GM12878 (cell line): ENCODE measurements around the gene CTDNEP1. TPM values are rescaled to one million over a fixed set of nuclear protein-coding genes. Genes with fewer than 3 reads are reported as not detected.

Source experiments
- ATF7 ChIP-seq: fragments of 450-650 bp; IDR thresholded peaks from 2 replicates; pipeline ENCODE4 v1.6.1; 2016; ENCODE audit warnings: low read depth, mild to moderate bottlenecking
- BACH1 ChIP-seq: fragments of 450-650 bp; IDR thresholded peaks from 2 replicates; pipeline ENCODE4 v1.6.1; 2017; ENCODE audit warnings: mild to moderate bottlenecking, borderline replicate concordance
- CBX5 ChIP-seq: sonication (generic); IDR thresholded peaks from 2 replicates; pipeline ENCODE4 v1.6.1; 2016; ENCODE audit warnings: low read depth, moderate library complexity, mild to moderate bottlenecking, inconsistent platforms
- CEBPB ChIP-seq, 2 experiments: fragments of 150-350 bp in 1 of 2; IDR thresholded peaks; 2 replicates each; pipeline ENCODE4 v1.6.1; 2012 to 2014; ENCODE audit warnings: low read depth in 2 of 2, low read length in 2 of 2, borderline replicate concordance in 1 of 2, inconsistent platforms in 1 of 2
- CHD4 ChIP-seq: fragments of 200-600 bp; sonication (generic); IDR thresholded peaks from 2 replicates; pipeline ENCODE4 v1.6.1; 2016; ENCODE audit warnings: mild to moderate bottlenecking
- CREB1 ChIP-seq: IDR thresholded peaks from 2 replicates; pipeline ENCODE4 v1.6.1; 2012; ENCODE audit warnings: low read depth, mild to moderate bottlenecking, inconsistent platforms
- IKZF1 ChIP-seq: fragments of 450-650 bp; conservative IDR thresholded peaks from 2 replicates; pipeline ENCODE4 v1.6.1; 2017; ENCODE audit warnings: antibody characterized with exemption, mild to moderate bottlenecking
- NR2C2 ChIP-seq: IDR thresholded peaks from 2 replicates; pipeline ENCODE4 v1.6.1; 2011; ENCODE audit warnings: borderline replicate concordance, low read depth; ENCODE audit not compliant: control insufficient read depth, insufficient read length
- PAX8 ChIP-seq: fragments of 450-650 bp; IDR thresholded peaks from 2 replicates; pipeline ENCODE4 v1.6.1; 2017; ENCODE audit warnings: mild to moderate bottlenecking, moderate library complexity
- SIX5 ChIP-seq: IDR thresholded peaks from 2 replicates; pipeline ENCODE4 v1.6.1; 2011; ENCODE audit warnings: mild to moderate bottlenecking, low read depth, low read length, moderate library complexity; ENCODE audit not compliant: severe bottlenecking
- SMAD1 ChIP-seq: fragments of 450-650 bp; IDR thresholded peaks from 2 replicates; pipeline ENCODE4 v1.6.1; 2018; ENCODE audit warnings: mild to moderate bottlenecking, low read depth; ENCODE audit not compliant: partially characterized antibody
- SMAD5 ChIP-seq: IDR thresholded peaks from 2 replicates; pipeline ENCODE4 v1.6.1; 2016; ENCODE audit warnings: antibody characterized with exemption, low read depth
- ZBED1 ChIP-seq: IDR thresholded peaks from 2 replicates; pipeline ENCODE4 v1.6.1; 2016; ENCODE audit warnings: borderline replicate concordance
- ZNF384 ChIP-seq: IDR thresholded peaks from 2 replicates; pipeline ENCODE4 v1.6.1; 2012; ENCODE audit warnings: low read depth, mild to moderate bottlenecking, low read length, improper control_type of control experiment, borderline replicate concordance
- polyA plus RNA-seq, 11 experiments: library from polyadenylated mRNA; depleted of rRNA in 4 of 11; unstranded in 6 of 11; stranded (reverse) in 5 of 11; fragments of >200 nt; fragmentation: Nextera tagmentation in 4 of 11; fragmentation: Illumina TruSeq in 1 of 11; extraction: Ambion mirVana in 4 of 11; extraction: Trizol in 1 of 11; gene quantifications; 1 replicate in 1 of 11; 2 replicates in 10 of 11; pipeline versions ENCODE4 v1.2.1 to v1.2.3, GENCODE V29; 2011 to 2016; ENCODE audit warnings: inconsistent platforms in 2 of 11, missing spikeins in 2 of 11, low read depth in 1 of 11
- total RNA-seq, 4 experiments: library from RNA; depleted of rRNA in 3 of 4; stranded (reverse); fragments of >200 nt in 3 of 4; fragmentation: Illumina TruSeq in 1 of 4; extraction: Trizol in 1 of 4; gene quantifications; 2 replicates each; pipeline versions ENCODE4 v1.2.1 to v1.2.3, GENCODE V29; 2013 to 2021
- TF ChIP-seq, protein P1 (sequence below): fragments of 450-650 bp; formaldehyde crosslinking; IDR thresholded peaks from 2 replicates; pipeline ENCODE4 v1.5.0; 2022; ENCODE audit warnings: mild to moderate bottlenecking, missing genetic modification characterization
- TF ChIP-seq, protein P2 (sequence below): fragments of 450-650 bp; IDR thresholded peaks from 2 replicates; pipeline ENCODE4 v1.6.1; 2017; ENCODE audit warnings: low read depth, mild to moderate bottlenecking, moderate library complexity
- TF ChIP-seq, protein P3 (sequence below): fragments of 450-650 bp; IDR thresholded peaks from 2 replicates; pipeline ENCODE4 v1.6.1; 2014; ENCODE audit warnings: mild to moderate bottlenecking
- TF ChIP-seq, protein P4 (sequence below): fragments of 450-650 bp; formaldehyde crosslinking; IDR thresholded peaks from 2 replicates; pipeline ENCODE4 v1.4.0; 2020; ENCODE audit warnings: mild to moderate bottlenecking, moderate library complexity

CTDNEP1 gene
- total and polyA plus RNA-seq, 10 of the 15 experiments (the other 5 are each of a cell fraction or from before 2014, with no cell fraction given): 23.7 to 176 (median 30.3) TPM

DNA sequence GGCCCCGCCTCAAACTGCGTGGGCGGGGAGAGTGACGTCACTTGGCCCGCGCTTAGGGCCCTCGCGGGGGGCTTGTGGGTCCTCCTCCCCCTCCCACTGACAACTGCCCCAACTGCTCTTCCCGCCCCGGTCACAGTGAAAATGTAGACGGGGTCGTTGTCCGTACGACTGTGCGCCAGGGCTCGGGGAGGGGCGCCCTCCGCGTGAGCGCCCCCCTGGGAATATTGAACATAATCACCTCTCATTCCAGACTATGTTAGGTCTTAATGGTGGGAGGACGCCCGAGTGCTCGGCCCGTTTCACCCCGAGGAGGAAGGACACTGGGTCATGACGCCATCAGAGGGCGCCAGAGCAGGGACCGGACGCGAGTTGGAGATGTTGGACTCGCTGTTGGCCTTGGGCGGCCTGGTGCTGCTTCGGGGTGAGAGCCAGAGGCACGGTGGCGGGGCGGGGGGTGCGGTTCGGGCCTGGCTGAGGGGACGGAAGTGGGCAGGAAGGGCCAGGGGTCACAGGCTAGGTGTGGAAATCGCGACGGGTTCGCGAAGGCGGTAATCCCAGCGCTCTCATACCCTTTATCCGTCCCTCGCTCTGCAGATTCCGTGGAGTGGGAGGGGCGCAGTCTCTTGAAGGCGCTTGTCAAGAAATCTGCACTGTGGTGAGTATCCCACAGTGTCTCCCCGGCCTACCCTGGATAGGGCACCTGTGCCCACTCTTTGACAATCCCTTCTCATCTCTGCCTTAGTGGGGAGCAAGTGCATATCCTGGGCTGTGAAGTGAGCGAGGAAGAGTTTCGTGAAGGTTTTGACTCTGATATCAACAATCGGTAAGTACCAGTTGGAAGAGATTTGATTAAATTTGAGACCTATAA, 876 bp upstream of the CTDNEP1 start, which contains the start of gene ELP5 (continued):
- TF ChIP-seq, protein P1, sequence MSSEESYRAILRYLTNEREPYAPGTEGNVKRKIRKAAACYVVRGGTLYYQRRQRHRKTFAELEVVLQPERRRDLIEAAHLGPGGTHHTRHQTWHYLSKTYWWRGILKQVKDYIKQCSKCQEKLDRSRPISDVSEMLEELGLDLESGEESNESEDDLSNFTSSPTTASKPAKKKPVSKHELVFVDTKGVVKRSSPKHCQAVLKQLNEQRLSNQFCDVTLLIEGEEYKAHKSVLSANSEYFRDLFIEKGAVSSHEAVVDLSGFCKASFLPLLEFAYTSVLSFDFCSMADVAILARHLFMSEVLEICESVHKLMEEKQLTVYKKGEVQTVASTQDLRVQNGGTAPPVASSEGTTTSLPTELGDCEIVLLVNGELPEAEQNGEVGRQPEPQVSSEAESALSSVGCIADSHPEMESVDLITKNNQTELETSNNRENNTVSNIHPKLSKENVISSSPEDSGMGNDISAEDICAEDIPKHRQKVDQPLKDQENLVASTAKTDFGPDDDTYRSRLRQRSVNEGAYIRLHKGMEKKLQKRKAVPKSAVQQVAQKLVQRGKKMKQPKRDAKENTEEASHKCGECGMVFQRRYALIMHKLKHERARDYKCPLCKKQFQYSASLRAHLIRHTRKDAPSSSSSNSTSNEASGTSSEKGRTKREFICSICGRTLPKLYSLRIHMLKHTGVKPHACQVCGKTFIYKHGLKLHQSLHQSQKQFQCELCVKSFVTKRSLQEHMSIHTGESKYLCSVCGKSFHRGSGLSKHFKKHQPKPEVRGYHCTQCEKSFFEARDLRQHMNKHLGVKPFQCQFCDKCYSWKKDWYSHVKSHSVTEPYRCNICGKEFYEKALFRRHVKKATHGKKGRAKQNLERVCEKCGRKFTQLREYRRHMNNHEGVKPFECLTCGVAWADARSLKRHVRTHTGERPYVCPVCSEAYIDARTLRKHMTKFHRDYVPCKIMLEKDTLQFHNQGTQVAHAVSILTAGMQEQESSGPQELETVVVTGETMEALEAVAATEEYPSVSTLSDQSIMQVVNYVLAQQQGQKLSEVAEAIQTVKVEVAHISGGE (CRISPR knock-in tag): no peak
- TF ChIP-seq SMAD1 (peak; percentile 36), CHD4 (no peak), PAX8 (no peak), NR2C2 (no peak), CBX5 (no peak), SMAD5 (peak; percentile 69; the same call in 1 of the 2 replicates), CEBPB (IDR thresholded peaks at IDR 0.05; ENCODE audit: borderline replicate concordance in 1 of 2, low read depth in 2 of 2, low read length in 2 of 2) (no peak), ATF7 (peak; percentile 99), ZNF384 (no peak), CREB1 (peak; percentile 97), IKZF1 (peak; percentile 86), SIX5 (peak; percentile 37), ZBED1 (no peak; the same call in 1 of the 2 replicates), BACH1 (peak; percentile 14; the same call in 1 of the 2 replicates)
- TF ChIP-seq, protein P2, sequence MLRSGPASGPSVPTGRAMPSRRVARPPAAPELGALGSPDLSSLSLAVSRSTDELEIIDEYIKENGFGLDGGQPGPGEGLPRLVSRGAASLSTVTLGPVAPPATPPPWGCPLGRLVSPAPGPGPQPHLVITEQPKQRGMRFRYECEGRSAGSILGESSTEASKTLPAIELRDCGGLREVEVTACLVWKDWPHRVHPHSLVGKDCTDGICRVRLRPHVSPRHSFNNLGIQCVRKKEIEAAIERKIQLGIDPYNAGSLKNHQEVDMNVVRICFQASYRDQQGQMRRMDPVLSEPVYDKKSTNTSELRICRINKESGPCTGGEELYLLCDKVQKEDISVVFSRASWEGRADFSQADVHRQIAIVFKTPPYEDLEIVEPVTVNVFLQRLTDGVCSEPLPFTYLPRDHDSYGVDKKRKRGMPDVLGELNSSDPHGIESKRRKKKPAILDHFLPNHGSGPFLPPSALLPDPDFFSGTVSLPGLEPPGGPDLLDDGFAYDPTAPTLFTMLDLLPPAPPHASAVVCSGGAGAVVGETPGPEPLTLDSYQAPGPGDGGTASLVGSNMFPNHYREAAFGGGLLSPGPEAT: peak; percentile 29; the same call in 1 of the 2 replicates
- TF ChIP-seq, protein P3, sequence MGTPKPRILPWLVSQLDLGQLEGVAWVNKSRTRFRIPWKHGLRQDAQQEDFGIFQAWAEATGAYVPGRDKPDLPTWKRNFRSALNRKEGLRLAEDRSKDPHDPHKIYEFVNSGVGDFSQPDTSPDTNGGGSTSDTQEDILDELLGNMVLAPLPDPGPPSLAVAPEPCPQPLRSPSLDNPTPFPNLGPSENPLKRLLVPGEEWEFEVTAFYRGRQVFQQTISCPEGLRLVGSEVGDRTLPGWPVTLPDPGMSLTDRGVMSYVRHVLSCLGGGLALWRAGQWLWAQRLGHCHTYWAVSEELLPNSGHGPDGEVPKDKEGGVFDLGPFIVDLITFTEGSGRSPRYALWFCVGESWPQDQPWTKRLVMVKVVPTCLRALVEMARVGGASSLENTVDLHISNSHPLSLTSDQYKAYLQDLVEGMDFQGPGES: no peak
- TF ChIP-seq, protein P4, sequence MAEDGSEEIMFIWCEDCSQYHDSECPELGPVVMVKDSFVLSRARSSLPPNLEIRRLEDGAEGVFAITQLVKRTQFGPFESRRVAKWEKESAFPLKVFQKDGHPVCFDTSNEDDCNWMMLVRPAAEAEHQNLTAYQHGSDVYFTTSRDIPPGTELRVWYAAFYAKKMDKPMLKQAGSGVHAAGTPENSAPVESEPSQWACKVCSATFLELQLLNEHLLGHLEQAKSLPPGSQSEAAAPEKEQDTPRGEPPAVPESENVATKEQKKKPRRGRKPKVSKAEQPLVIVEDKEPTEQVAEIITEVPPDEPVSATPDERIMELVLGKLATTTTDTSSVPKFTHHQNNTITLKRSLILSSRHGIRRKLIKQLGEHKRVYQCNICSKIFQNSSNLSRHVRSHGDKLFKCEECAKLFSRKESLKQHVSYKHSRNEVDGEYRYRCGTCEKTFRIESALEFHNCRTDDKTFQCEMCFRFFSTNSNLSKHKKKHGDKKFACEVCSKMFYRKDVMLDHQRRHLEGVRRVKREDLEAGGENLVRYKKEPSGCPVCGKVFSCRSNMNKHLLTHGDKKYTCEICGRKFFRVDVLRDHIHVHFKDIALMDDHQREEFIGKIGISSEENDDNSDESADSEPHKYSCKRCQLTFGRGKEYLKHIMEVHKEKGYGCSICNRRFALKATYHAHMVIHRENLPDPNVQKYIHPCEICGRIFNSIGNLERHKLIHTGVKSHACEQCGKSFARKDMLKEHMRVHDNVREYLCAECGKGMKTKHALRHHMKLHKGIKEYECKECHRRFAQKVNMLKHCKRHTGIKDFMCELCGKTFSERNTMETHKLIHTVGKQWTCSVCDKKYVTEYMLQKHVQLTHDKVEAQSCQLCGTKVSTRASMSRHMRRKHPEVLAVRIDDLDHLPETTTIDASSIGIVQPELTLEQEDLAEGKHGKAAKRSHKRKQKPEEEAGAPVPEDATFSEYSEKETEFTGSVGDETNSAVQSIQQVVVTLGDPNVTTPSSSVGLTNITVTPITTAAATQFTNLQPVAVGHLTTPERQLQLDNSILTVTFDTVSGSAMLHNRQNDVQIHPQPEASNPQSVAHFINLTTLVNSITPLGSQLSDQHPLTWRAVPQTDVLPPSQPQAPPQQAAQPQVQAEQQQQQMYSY (CRISPR knock-in tag): no peak
